GM18520 (cell line): ENCODE data around the gene KIF20B.
A peak's percentile ranks its signal among the peaks of the same experiment; 100 is the strongest.

Experiments used
- ATAC-seq: cut with Tn5 transposase; IDR thresholded peaks from one replicate; pipeline ENCODE4 v1.9.1; 2021; ENCODE audit not compliant: unreplicated experiment

KIF20B gene, protein sequence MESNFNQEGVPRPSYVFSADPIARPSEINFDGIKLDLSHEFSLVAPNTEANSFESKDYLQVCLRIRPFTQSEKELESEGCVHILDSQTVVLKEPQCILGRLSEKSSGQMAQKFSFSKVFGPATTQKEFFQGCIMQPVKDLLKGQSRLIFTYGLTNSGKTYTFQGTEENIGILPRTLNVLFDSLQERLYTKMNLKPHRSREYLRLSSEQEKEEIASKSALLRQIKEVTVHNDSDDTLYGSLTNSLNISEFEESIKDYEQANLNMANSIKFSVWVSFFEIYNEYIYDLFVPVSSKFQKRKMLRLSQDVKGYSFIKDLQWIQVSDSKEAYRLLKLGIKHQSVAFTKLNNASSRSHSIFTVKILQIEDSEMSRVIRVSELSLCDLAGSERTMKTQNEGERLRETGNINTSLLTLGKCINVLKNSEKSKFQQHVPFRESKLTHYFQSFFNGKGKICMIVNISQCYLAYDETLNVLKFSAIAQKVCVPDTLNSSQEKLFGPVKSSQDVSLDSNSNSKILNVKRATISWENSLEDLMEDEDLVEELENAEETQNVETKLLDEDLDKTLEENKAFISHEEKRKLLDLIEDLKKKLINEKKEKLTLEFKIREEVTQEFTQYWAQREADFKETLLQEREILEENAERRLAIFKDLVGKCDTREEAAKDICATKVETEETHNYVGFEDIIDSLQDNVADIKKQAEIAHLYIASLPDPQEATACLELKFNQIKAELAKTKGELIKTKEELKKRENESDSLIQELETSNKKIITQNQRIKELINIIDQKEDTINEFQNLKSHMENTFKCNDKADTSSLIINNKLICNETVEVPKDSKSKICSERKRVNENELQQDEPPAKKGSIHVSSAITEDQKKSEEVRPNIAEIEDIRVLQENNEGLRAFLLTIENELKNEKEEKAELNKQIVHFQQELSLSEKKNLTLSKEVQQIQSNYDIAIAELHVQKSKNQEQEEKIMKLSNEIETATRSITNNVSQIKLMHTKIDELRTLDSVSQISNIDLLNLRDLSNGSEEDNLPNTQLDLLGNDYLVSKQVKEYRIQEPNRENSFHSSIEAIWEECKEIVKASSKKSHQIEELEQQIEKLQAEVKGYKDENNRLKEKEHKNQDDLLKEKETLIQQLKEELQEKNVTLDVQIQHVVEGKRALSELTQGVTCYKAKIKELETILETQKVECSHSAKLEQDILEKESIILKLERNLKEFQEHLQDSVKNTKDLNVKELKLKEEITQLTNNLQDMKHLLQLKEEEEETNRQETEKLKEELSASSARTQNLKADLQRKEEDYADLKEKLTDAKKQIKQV (N-terminal part only)

DNA sequence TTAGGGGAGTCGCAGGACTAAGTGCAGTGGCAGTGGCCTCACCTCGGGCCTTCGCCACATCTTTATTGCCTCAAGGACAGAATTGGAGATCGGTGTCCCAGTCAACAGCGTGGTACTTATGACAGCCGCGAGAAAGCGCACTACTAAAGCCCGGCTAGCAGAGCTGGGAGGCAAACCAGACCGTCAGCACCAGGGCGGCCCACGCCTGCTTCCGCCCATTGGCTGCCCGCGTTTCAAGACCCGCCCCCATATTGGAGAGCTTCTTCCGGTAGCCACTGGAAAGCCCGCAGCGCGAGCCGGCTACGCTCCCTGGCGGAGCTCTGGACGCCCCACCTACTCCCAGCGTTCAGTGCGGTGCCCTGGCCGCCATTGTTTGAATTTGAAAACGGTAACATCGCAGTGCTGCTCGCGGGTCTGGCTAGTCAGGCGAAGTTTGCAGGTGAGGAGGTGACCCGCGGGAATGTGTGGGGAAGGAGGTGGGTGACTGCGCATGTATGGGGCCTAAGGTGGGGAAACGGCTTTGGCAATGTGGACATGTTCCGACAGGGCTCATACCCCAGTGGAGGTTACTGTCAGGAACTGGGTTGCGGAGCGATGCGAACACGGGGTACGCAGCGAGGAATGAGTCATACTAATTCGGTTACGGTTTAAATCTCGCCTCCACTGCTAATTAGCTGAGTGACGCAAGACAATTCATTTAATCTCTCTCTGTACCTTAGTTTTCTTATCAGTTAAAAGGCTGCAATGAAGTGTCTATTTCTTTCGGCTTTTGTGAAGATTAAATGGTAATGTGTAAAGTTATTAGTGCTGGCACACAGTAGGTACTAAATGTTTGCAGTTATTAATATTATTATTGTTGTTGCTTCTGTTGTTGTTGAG is at the start of gene KIF20B:
KIF20B (plus strand) TSS at position 349 of the 879 bp plus-strand sequence. CDS start 3,705 bp downstream, outside the sequence.
- peak; percentile 93 for ATAC-seq

DNA sequence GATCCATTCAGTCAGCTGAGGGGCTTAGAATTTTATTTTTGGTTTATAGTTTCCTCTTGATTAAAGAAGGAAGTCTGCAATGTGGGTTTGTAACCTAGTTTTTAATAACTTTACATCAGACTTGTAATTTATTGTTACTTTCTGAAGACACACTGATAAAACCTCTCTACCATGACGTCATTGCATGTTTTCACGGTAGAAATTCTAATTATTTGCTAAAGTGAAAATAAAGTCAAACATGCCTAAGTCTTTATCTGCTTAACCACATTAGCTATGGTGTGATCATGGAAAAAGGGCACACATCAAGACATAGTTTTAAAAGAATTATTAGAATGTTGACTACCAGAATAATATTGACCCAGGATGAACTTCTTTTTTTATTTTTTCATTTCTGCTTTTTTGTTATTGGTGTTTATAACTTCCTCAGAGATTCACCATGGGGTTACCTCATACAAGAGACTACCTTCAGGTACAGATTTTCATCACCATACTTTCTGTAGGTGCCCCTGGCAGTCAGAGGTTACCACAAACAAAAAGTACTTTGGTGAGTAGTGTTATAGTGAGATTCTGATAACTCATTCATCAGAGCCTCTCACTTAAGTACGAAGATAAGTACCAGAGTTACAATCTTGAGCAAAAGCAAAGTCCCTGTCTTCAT is 49.3 kb upstream of the KIF20B start:
- ATAC-seq, result peak; percentile 58

DNA sequence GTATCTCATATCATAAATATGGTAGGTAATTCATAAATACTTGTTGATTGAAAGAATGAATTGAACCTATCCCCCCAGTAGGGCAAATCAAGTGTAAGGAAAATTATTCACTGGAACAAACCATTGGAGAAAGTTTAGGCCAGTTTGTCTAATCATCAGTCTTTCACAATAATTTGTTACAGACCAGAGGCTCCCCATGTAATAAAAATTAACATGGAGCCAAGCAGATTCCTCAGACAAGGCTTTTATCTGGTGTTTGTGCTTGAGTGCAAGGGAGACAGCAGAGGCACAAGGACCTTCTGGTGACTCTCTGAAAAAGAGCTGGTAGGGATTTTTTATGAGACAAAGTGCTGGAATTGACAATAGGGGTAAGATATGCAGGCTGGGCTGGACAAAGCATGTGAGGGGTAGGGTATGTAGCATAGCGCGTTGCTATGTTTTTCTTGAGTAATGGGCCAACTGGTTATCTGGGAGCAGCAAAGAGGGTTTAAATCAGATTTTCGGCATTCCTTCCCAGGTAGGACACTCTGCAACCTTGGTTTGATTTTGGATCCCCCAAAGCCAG is 48.5 kb upstream of the KIF20B start:
- ATAC-seq, result no peak

DNA sequence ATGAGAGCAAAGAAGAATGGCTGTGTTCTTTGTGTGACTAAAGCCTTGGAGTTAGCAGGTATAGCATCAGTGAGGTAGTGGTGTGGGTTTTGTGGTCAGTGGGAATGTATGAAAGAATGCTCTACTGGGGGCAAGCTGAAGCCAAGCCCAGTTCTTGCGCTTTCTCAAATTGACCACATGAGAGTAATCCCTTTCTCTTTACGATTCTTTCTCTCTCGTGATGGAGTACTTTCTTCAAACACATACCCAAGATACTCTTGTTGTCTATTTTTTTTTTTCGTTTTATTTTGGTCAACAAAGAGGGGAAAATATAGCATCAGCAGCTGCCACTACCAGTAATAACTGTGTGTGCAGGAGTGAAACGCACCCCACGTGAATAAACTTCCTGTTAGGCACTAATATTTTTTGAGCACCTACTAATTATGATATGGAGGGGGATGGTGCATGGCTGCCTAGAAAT is 48.0 kb upstream of the KIF20B start:
- peak; percentile 33 for ATAC-seq

DNA sequence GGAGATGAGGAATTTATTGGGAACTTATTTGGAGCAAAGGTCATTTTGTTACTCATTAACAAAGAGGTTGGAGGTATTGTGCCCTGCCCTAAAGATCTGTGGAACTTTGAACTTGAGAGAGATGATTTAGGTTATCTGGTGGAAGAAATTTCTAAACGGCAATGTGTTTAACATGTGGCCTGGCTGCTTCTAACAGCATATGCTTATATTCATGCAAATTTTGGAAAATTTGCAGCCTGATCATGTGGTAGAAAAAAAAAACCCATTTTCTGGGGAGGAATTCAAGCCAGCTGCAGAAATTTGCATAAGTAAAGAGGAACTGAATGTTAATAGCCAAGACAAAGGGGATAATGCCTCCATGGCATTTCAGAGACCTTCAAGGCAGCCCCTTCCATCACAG is 45.7 kb upstream of the KIF20B start:
- ATAC-seq, result no peak

DNA sequence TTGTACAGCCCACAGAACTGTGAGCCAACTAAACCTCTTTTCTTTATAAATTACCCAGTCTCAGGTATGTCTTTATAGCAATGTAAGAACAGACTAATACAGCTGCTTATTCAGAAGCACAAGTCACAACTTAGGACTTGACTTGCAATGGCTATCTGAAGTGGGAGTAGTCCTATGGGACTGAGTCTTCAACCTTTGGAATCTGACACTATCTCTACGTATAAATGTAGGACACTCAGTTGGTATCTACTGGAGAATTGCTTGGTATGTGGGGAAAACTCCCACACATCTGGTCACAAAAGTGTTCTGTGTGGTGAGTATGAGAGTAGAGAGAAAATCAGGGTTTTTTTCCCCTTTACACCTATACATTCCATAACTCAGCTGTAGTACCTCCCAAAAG is 44.1 kb upstream of the KIF20B start:
- no peak for ATAC-seq

DNA sequence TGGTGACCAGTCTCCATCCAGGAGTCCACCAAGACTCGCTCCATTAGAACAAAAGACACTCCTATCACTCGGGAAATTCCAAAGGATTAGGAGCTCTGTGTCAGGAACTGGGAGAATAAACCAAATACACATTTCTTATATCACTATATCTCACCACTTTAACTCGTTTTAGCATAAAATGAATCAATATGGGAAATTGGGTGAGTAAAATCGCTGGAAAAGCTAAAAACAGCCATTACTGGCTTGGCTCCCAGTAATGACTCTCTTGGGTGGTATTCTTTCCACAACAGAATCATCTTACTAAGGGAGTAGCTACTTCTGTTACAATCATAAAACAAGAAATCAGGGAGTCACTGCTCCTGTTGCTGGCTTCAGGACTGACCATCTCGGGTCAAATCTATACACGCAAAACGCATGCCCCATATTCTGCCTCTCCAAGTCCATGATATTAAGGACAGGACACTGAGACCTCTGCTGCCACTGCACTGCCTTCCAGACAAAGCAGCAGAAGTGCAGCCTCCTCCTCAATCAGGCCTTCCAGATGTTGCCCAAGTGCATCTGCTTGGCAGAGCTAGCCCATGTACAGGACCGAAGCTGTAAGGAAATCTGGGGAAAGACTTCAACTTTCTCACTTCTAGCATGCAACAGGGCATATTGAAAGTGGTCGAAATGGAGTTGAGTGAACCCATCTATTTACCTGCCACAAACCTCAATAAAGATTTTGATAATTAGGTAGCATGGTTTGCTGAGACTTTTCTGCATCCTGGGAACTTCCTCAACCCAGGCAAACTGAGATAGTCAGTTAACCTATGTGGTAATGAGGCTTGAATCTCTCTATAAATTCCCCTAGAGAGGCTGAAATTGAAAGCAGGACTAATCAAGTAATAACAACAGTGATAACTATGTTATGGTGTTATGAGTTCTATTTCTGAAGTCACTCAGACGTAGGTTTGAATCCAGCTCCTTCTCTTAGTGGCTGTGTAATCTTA is 42.0 kb upstream of the KIF20B start:
- ATAC-seq, result no peak

DNA sequence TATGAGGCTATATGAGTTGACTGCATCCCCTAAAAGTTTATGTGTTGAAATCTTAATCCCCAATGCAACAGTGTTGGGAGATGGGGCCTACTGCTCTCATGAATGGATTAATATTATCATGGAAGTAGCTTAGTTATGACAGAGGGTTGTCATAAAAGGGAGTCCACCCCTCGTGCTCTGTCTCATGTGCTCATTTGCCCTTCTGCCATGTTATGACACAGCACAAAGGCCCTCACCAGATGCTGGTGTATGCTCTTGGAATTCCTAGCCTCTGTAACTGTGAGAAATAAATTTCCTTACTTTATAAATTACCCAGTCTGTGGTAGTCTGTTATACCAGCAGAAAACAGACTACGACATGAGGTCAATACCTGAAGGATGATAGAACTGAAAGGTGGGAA is 38.8 kb upstream of the KIF20B start:
- ATAC-seq, result no peak

DNA sequence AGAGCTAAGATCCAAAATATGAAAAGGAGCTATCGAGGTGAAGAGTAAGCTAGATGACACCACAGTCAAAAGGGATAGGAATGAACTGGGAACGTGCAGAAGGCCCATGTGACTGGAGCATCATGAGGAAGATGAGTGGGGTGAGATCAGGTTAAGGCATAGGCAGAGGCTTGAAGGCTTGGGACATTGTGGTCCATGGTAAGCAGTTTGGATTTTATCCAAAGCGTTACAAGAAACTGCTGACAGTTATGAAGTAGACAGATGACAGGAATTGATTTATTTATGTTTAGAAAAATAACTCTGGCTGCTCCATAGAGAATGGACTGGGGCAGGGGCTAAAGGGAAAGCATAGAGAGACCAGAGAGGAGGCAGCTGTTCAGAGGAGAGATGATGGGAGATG is 38.2 kb upstream of the KIF20B start:
- no peak for ATAC-seq

DNA sequence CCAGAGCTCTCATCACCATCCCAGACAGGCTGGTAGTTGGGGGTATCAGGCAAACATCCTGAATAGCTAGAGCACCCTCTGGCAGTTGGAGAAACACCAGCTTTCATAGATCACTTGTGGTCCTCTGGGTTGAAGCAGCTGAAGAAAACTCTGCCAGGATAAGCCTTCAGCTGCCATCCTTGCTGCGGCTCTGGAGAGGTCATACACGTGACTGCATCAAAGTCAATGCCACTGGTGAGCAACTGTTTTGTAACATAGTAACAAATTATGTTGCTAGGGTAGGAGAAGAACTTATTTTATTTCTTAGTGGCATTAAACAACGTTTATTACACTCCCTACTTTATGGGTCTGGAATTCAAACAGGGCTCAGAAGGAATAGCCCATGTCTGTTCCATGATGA is 37.2 kb upstream of the KIF20B start:
- no peak for ATAC-seq

DNA sequence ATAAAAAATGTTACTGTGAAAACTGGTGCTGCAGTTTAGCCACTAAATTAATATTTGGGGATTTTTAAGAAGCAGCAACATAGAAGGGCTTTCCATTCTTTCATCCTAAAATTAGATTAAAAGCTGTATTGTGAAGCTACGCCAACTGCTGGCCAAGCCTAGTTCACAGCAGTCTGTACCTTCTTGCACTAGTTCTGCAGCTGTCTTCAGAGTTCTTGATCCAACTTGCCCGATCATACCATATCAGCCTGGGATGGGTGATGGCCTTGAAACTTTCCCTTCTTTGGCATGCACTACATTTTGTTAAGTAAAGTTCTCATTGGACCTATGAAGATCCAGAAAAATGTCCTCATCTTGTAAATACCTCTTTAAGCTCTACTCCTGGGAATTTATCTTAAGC is 36.1 kb upstream of the KIF20B start:
- ATAC-seq, result no peak

DNA sequence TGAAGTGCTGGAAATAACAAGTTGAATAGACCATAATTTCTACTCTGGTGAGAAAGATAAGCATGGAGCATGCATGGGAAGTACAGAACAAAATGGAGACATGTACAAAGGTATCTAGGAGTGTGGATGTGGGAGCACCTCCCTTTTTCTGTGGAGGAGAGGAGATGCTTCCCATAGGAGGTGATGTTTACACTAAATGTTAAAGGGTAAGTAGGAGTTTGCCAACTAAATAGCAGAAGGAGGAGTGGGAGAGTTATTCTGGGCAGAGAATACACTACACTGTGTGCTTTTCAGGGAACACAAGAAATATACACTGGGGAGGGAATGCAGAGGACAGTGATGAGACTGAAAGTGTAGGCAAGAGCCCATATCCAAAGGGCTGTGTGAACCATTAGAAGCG is 35.3 kb upstream of the KIF20B start:
- ATAC-seq, result no peak

DNA sequence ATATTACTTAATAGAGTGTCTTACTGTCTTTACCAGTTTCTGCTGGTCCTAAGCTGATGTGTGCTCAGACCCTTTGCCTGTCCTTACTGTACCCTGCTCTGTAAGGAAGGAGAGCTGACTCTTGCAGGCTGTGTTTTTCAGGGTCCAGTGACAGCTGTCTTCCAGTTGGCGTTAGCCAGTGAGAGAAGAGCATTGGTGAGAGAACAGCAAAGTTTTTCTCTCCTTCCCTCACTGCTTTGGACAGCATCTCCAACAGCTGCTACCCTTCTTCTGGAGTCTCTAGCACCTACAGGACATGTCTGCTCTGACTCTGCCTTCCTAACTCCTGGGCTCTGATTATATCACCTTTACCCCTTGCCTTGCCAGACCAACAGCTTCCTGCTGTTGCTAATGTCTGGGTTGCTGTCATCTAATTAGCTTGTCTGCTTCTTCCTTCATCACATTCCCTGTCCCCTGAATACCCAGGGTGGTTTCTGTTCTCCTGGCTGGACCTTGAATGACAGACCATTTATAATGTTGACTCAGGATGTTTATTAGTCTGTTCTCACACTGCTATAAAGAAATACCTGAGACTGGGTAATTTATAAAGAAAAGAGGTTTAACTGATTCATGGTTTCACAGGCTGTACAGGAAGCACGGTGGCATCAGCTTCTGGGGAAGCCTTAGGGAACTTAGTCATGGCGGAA is 32.9 kb upstream of the KIF20B start:
- no peak for ATAC-seq

DNA sequence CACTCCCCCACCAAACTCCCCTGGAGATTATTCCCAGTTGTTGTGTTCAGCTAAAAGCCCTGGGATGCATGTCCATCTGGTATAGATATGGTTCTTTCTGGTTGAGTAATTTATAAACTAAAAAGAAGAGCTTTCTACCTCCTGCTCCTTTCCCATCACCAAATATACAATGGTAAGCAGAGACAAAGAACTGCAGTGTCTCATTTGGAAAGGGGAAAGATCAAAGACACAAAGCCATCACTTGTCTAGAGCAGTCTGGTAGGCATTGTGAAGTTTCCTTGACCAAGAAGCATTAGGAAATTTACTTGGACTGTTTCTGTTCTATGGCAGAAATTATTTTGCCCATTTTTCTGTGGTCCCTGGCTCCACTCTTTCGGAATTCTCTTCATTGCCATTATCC is 31.4 kb upstream of the KIF20B start:
- ATAC-seq, result no peak

DNA sequence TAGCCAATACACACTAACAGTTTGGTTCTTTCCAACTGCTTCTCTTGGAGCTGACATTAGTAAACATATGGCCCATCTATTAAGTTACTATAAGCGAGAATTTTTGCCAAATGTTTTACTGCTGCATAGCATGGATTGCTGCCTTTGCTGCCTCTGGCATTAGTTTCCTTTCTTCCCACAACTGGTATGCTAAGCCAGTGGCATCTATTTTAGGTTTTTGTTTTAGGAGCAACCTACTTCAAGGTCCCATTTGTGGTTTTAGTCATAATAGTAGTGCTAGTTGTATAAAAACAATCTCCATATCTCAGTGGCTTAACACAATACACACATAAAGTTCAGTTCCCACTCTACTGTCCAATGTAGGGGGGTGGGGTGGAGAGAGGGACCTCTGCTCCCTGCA is 30.5 kb upstream of the KIF20B start:
- no peak for ATAC-seq

DNA sequence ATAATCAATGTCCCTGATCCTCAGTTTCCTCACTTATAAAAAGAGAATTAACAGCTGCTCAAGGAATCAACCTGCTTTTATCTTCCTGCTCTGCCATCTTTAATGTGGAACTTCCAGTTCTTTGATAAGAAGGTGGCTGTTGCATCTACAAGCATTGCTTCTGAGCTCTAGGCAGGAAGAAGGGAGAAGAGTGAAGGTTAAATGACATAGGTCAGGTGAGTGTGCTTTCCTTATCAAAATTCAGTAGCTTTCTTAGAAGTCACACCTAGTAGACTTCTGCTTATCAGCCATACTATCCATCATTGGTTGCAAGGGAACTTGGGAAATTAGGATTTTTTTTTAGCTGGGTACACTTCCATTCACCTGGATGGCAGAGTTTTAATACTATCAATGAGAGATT is 24.0 kb upstream of the KIF20B start:
- no peak for ATAC-seq

DNA sequence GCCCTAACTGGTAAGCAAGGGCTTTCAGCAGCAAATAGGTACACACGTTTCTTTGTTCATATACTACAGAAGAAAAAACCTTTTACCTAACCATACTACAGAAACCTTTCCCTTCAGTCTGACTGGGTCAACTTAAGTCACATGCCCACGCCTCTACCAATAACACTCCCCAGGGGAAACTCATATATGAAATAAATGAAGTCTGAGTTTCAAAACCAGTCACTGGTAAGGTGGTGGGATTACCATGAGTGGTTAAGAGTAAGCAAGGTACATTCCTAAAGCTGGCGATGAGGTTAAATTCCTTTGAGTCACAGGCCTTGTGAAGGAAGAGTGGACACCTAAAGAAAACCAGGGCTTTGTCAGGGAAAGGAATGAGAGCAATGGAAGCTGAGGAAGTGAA is 21.4 kb upstream of the KIF20B start:
- ATAC-seq, result no peak

DNA sequence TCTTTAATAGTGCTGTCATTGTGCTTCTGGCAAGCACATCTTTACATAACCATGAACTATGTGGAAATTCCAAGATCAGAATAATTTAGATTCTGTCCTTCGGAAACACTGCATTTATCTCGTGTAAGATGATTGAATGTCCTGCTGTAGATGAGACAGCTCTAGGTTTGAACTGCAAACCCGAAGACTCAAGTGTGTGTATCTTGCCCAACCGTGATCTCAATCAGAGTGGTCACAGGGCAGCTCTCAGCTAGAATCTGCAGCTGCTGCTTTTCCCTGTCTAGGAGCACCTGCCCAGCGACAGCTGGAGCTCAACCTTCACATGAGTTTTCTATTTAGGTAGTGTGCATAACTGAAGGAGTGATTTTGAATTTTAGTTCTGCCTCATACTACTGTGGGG is 17.5 kb upstream of the KIF20B start:
- no peak for ATAC-seq
